ENCODE measurements around the gene RNF166. TPM values are rescaled to one million over a fixed set of nuclear protein-coding genes. Genes with fewer than 3 reads are reported as not detected.

Gene RNF166
- total and polyA plus RNA-seq, 2 of the 13 experiments (the other 11 are each of a cell fraction or from before 2014, with no cell fraction given), result 21.4 to 23.0 TPM

- POLR2A ChIA-PET, result no interaction called here
- Histone ChIP-seq H3K4me3 (replicated peaks in 1 of 3; ENCODE audit: insufficient read depth in 1 of 3, low read depth in 2 of 3, low read length in 3 of 3) (no peak overlapping the region), H3K4me2 (ENCODE audit: low read depth, low read length) (no peak overlapping the region), H3K27me3 (ENCODE audit: control insufficient read depth in 1 of 2, insufficient read depth in 2 of 2, low read length in 2 of 2) (no peaks in the 10 kb centered on the region), H3K27ac (ENCODE audit: extremely low read length, insufficient read depth, low read length) (no peak overlapping the region), H3K36me3 (replicated peaks in 1 of 2; ENCODE audit: control insufficient read depth in 1 of 2, insufficient read depth in 2 of 2, low read length in 2 of 2) (peaks cover 13 to 55% of the 10 kb centered on the region in 2 experiments), H2AFZ (ENCODE audit: low read length) (no peak overlapping the region), H4K20me1 (ENCODE audit: insufficient read depth, low read length) (peaks cover 26% of the 10 kb centered on the region), H3K4me1 (ENCODE audit: insufficient read depth, low read length) (peaks cover 27% of the 10 kb centered on the region), H3K9ac (ENCODE audit: insufficient read depth, low read depth, low read length) (no peak overlapping the region), H3K9me3 (ENCODE audit: low read length) (no peaks in the 10 kb centered on the region), H3K79me2 (ENCODE audit: insufficient read depth, low read length) (peaks cover 39% of the 10 kb centered on the region)
- BruUV-seq (replicated peaks), result no TSS peak
- TF ChIP-seq TIGD3 (CRISPR knock-in tag; IDR thresholded peaks at IDR 0.05; ENCODE audit: borderline replicate concordance) (no peak), GABPB1 (CRISPR knock-in tag; IDR thresholded peaks at IDR 0.05) (0 out of 2 replicates have a peak, but pooled peaks have one; percentile 12), TMF1 (CRISPR knock-in tag; IDR thresholded peaks at IDR 0.05; ENCODE audit: low read depth) (0 out of 2 replicates have a peak, but pooled peaks have one; percentile 36), ZNF776 (CRISPR knock-in tag; IDR thresholded peaks at IDR 0.05) (0 out of 2 replicates have a peak, but pooled peaks have one; percentile 35), HOXA5 (CRISPR knock-in tag; IDR thresholded peaks at IDR 0.05) (no peak), MEIS1 (CRISPR knock-in tag; IDR thresholded peaks at IDR 0.05; ENCODE audit: borderline replicate concordance) (0 out of 2 replicates have a peak, but pooled peaks have one; percentile 41), ZNF407 (CRISPR knock-in tag; IDR thresholded peaks at IDR 0.05; ENCODE audit: not compliant biosample characterization) (peak; percentile 23), TOPORS (CRISPR knock-in tag; IDR thresholded peaks at IDR 0.05) (peak; percentile 59; the same call in 1 of the 2 replicates), SAFB2 (CRISPR knock-in tag; IDR thresholded peaks at IDR 0.05; ENCODE audit: borderline replicate concordance, low read depth) (peak; percentile 52; the same call in 1 of the 2 replicates)
- 99% methylated on average over 46 of the region's 50 CpGs for WGBS (ENCODE audit: low lambda C conversion rate)
- CTCF ChIA-PET (ENCODE audit: low intra/inter-chr PET ratio, low total read pairs), result no interaction called here
- no peak for DNase-seq (ENCODE audit: low spot score)
- in situ Hi-C loops (cut with HindIII; ENCODE audit: extremely low pct_ligation_motif_present, low pct_unique_long_range_greater_than_20kb) (no loop called here), intact Hi-C loops (cut with micrococcal nuclease; ENCODE audit: unreplicated experiment) (no loop called here)
- FAIRE-seq, result no peak
- ATAC-seq, result no peak
These were observed 51.0 kb downstream of the RNF166 start for GRCh38 chr16:88655053-88655732.
